Activated CD8-positive, alpha-beta T cell treated with anti-CD3 and anti-CD28 coated beads for 36 hours (primary cell): ENCODE data around the gene C6orf136. TPM values are rescaled to one million over a fixed set of nuclear protein-coding genes. Genes with fewer than 3 reads are reported as not detected.
A peak's percentile ranks its signal among the peaks of the same experiment; 100 is the strongest.

Source experiments
- ATAC-seq: fragments of 200-7000 bp; cut with Tn5 transposase; one replicate; pipeline ENCODE4 v1.10.0; 2021; ENCODE audit warnings: mild to moderate bottlenecking, moderate library complexity
- CTCF ChIA-PET: fragments of 350-600 bp; sonication (Branson Sonifier 250); formaldehyde crosslinking; loops from one replicate; lab custom pipeline; 2021; ENCODE audit warnings: antibody characterized with exemption; lab: Charles Lee
- POLR2A ChIA-PET: fragments of 350-600 bp; sonication (Branson Sonifier 250); formaldehyde crosslinking; loops from one replicate; lab custom pipeline; 2021; ENCODE audit warnings: antibody characterized with exemption; lab: Charles Lee
- DNase-seq: peaks from one replicate; pipeline ENCODE4 v3.0.0-alpha.2; 2020
- H3K27ac Mint-ChIP-seq: one replicate; pipeline ENCODE4 v1.8.0; 2021; ENCODE audit warnings: mild to moderate bottlenecking, mixed read lengths
- H3K27me3 Mint-ChIP-seq: one replicate; pipeline ENCODE4 v1.8.0; 2021; ENCODE audit warnings: mixed read lengths
- H3K36me3 Mint-ChIP-seq: one replicate; pipeline ENCODE4 v1.8.0; 2021; ENCODE audit warnings: low read depth, mixed read lengths
- H3K4me1 Mint-ChIP-seq: one replicate; pipeline ENCODE4 v1.8.0; 2021; ENCODE audit warnings: low read depth, mixed read lengths
- H3K4me3 Mint-ChIP-seq: one replicate; pipeline ENCODE4 v1.8.0; 2021; ENCODE audit warnings: mild to moderate bottlenecking, moderate library complexity, mixed read lengths
- H3K9me3 Mint-ChIP-seq: one replicate; pipeline ENCODE4 v1.8.0; 2021; ENCODE audit warnings: mixed read lengths
- intact Hi-C: fragments of 100-400 bp; cut with micrococcal nuclease; formaldehyde crosslinking; loops from one replicate; pipeline ENCODE4 v1.10.0; 2022
- total RNA-seq, 2 experiments: library from RNA; stranded (reverse); gene quantifications; one replicate each; pipeline ENCODE4 v1.2.3, GENCODE V29; 2021
- TF ChIP-seq, protein P1 (sequence below): fragments of 200-600 bp; IDR thresholded peaks from one replicate; pipeline ENCODE4 v1.8.0; 2022; ENCODE audit warnings: antibody characterized with exemption, mild to moderate bottlenecking

The C6orf136 gene
- total RNA-seq, 2 experiments from 2014 or later: 34.8 to 40.1 TPM

- ChIA-PET POLR2A (no interaction called here), CTCF (no interaction called here)
- Mint-ChIP-seq H3K4me1 (peaks cover 8% of the 10 kb centered on the region), H3K27ac (no peak overlapping the region), H3K4me3 (no peak overlapping the region), H3K27me3 (no peaks in the 10 kb centered on the region), H3K9me3 (no peaks in the 10 kb centered on the region), H3K36me3 (peaks cover 21% of the 10 kb centered on the region)
- DNase-seq (no peak), ATAC-seq (no peak)
- TF ChIP-seq, protein P1, sequence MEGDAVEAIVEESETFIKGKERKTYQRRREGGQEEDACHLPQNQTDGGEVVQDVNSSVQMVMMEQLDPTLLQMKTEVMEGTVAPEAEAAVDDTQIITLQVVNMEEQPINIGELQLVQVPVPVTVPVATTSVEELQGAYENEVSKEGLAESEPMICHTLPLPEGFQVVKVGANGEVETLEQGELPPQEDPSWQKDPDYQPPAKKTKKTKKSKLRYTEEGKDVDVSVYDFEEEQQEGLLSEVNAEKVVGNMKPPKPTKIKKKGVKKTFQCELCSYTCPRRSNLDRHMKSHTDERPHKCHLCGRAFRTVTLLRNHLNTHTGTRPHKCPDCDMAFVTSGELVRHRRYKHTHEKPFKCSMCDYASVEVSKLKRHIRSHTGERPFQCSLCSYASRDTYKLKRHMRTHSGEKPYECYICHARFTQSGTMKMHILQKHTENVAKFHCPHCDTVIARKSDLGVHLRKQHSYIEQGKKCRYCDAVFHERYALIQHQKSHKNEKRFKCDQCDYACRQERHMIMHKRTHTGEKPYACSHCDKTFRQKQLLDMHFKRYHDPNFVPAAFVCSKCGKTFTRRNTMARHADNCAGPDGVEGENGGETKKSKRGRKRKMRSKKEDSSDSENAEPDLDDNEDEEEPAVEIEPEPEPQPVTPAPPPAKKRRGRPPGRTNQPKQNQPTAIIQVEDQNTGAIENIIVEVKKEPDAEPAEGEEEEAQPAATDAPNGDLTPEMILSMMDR: no peak
- intact Hi-C loops: no loop called here
These were observed 11.1 kb upstream of the C6orf136 start for GRCh38 chr6:30635834-30636233.

GRCh38 chr6:30640481-30640880 lies 6.5 kb upstream of the C6orf136 start:
- Mint-ChIP-seq H3K36me3 (peaks cover 8% of the 10 kb centered on the region), H3K4me3 (no peak overlapping the region), H3K27ac (peak overlapping the region; percentile 50), H3K9me3 (no peaks in the 10 kb centered on the region), H3K27me3 (no peaks in the 10 kb centered on the region), H3K4me1 (peaks cover 22% of the 10 kb centered on the region)
- intact Hi-C loops: no loop called here
- ChIA-PET CTCF (interaction anchor here (0.8 to 3.6 kb wide), 8 partner anchors 11 to 157 kb away, joined by 3 to 13 read pairs (median 4); no protein-coding TSS in a partner anchor), POLR2A (interaction anchor here (1.6 kb wide), 1 partner anchor 22 kb away, joined by 6 read pairs; the partner anchor contains the start of gene MRPS18B)
- no peak for DNase-seq
- no peak for ATAC-seq
- TF ChIP-seq, protein P1: no peak

DNA sequence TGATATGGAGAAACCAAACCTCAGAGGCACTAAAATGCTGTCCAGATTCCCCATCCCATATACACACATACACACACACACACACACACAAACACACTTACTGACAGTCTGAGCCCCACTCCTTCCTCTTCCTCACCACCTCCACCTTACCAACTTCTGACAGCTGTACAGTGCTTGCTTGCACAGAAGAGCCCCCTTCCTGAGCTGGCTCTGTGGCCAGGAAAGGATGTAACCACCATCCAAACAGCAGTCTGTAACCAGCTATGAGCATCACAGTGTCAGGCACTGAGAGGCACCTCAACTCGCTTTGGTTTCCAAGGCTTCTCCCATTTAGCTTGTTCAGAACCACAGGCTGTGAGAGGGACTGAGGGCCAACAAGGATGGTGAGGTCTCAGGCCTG lies 5.9 kb upstream of the C6orf136 start:
- POLR2A ChIA-PET: interaction anchor here (0.7 to 1.6 kb wide), 3 partner anchors 10 to 90 kb away, joined by 3 to 6 read pairs (median 3); partner anchors contain the start of gene MRPS18B
- no peaks in the 10 kb centered on the region for H3K27me3 Mint-ChIP-seq
- peaks cover 8% of the 10 kb centered on the region for H3K36me3 Mint-ChIP-seq
- CTCF ChIA-PET: interaction anchor here (0.8 to 3.6 kb wide), 7 partner anchors 11 to 99 kb away, joined by 3 to 13 read pairs (median 5); no protein-coding TSS in a partner anchor
- ATAC-seq (peak; percentile 58), DNase-seq (no peak)
- H3K4me3 Mint-ChIP-seq: no peak overlapping the region
- H3K4me1 Mint-ChIP-seq: peaks cover 28% of the 10 kb centered on the region
- TF ChIP-seq, protein P1: no peak
- H3K9me3 Mint-ChIP-seq: no peaks in the 10 kb centered on the region
- H3K27ac Mint-ChIP-seq: peak overlapping the region; percentile 11
- intact Hi-C loops: no loop called here

DNA sequence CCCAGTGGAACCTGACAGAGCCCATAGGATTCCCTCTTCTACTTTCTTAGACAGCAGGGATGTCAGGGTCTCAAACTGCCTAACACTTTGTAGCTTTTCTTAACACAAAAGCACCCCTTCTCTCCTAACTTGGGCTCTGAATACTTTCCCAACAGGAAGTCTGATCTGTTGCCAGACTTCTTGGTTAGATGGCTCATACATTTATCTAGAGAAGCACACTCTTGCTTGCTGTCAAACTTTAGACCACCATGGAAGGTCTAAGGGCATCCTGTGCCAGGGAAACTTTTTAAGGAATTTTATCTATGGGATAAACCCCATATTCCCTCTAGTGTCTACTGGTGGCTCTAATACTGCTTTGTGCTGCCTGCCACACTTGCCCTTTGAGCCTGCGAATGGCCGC lies 3.3 kb upstream of the C6orf136 start:
- ChIA-PET POLR2A (no interaction called here), CTCF (interaction anchor here (1.5 kb wide), 1 partner anchor 47 kb away, joined by 4 read pairs; no protein-coding TSS in a partner anchor)
- no peaks in the 10 kb centered on the region for H3K9me3 Mint-ChIP-seq
- no peak overlapping the region for H3K4me3 Mint-ChIP-seq
- no peak for ATAC-seq
- DNase-seq: no peak
- H3K27ac Mint-ChIP-seq: no peak overlapping the region
- H3K36me3 Mint-ChIP-seq: peaks cover 11% of the 10 kb centered on the region
- intact Hi-C loops: no loop called here
- TF ChIP-seq, protein P1: no peak
- peaks cover 37% of the 10 kb centered on the region for H3K4me1 Mint-ChIP-seq
- no peaks in the 10 kb centered on the region for H3K27me3 Mint-ChIP-seq

- Mint-ChIP-seq H3K4me1 (peaks cover 39% of the 10 kb centered on the region), H3K27me3 (no peaks in the 10 kb centered on the region), H3K27ac (no peak overlapping the region), H3K4me3 (no peak overlapping the region), H3K36me3 (peaks cover 16% of the 10 kb centered on the region), H3K9me3 (no peaks in the 10 kb centered on the region)
- no peak for ATAC-seq
- ChIA-PET CTCF (interaction anchor here (0.7 to 1.5 kb wide), 3 partner anchors 34 to 86 kb away, joined by 4 to 5 read pairs (median 4); no protein-coding TSS in a partner anchor), POLR2A (interaction anchor here (0.6 to 1.4 kb wide), 5 partner anchors 10 to 133 kb away, joined by 3 to 8 read pairs (median 4); no protein-coding TSS in a partner anchor)
- no peak for DNase-seq
- TF ChIP-seq, protein P1: no peak
- intact Hi-C loops: no loop called here
These were observed 2.2 kb upstream of the C6orf136 start for GRCh38 chr6:30644769-30645168.
